ENCODE data around the gene RYR1.

DNA sequence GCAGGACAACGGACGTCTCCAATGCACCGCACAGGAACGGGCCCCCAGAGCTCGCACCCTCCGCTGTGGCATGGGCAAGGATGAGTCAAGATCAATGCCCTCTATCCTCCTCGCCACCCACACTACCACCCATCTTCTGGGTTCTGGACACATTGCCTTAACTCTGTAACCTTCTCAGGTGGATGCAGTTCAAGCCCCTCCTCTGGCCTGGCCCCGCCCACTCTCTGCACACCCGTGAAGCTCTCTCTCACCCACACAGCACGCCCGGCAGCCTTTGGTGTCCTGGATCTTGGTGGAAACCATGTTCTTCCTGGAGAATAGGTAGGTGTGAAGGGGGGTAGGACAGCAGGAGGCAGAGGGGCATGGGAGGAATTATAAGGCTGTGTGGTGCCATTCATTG lies 163.6 kb downstream of the RYR1 start:
- TF ChIP-seq, protein P1, sequence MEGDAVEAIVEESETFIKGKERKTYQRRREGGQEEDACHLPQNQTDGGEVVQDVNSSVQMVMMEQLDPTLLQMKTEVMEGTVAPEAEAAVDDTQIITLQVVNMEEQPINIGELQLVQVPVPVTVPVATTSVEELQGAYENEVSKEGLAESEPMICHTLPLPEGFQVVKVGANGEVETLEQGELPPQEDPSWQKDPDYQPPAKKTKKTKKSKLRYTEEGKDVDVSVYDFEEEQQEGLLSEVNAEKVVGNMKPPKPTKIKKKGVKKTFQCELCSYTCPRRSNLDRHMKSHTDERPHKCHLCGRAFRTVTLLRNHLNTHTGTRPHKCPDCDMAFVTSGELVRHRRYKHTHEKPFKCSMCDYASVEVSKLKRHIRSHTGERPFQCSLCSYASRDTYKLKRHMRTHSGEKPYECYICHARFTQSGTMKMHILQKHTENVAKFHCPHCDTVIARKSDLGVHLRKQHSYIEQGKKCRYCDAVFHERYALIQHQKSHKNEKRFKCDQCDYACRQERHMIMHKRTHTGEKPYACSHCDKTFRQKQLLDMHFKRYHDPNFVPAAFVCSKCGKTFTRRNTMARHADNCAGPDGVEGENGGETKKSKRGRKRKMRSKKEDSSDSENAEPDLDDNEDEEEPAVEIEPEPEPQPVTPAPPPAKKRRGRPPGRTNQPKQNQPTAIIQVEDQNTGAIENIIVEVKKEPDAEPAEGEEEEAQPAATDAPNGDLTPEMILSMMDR (IDR thresholded peaks at IDR 0.05), result no peak
- TF ChIP-seq POLR2A (IDR thresholded peaks at IDR 0.05), result no peak

Measured in right lobe of liver (tissue), 4 donors.